ENCODE results near the gene C2CD5.

- TF ChIP-seq POLR2AphosphoS5 (IDR thresholded peaks at IDR 0.05): no peak
- TF ChIP-seq, protein P1, sequence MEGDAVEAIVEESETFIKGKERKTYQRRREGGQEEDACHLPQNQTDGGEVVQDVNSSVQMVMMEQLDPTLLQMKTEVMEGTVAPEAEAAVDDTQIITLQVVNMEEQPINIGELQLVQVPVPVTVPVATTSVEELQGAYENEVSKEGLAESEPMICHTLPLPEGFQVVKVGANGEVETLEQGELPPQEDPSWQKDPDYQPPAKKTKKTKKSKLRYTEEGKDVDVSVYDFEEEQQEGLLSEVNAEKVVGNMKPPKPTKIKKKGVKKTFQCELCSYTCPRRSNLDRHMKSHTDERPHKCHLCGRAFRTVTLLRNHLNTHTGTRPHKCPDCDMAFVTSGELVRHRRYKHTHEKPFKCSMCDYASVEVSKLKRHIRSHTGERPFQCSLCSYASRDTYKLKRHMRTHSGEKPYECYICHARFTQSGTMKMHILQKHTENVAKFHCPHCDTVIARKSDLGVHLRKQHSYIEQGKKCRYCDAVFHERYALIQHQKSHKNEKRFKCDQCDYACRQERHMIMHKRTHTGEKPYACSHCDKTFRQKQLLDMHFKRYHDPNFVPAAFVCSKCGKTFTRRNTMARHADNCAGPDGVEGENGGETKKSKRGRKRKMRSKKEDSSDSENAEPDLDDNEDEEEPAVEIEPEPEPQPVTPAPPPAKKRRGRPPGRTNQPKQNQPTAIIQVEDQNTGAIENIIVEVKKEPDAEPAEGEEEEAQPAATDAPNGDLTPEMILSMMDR (IDR thresholded peaks at IDR 0.05): no peak
Measured at GRCh38 chr12:22569253-22569652, 24.9 kb upstream of the C2CD5 start.

All from prostate gland (tissue), 2 donors.